ENCODE results near the gene SSC5D.

DNA sequence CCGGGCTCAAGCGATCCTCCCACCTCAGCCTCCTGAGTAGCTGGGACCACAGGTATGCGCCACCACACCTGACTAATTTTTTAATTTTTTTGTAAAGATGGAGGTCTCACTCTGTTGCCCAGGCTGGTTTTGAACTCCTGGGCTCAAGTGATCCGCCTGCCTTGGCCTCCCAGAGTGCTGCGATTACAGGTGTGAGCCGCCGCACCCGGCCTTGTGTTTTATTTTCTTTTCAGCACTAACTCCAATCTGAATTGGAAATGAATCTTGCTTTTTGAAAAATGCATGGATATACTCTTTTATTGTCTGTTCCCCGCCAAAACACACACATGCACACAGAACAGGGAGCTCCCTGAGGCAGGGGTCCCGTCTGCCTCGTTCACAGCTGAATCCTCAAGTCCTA, 25.5 kb upstream of the SSC5D start:
- TF ChIP-seq, protein P1, sequence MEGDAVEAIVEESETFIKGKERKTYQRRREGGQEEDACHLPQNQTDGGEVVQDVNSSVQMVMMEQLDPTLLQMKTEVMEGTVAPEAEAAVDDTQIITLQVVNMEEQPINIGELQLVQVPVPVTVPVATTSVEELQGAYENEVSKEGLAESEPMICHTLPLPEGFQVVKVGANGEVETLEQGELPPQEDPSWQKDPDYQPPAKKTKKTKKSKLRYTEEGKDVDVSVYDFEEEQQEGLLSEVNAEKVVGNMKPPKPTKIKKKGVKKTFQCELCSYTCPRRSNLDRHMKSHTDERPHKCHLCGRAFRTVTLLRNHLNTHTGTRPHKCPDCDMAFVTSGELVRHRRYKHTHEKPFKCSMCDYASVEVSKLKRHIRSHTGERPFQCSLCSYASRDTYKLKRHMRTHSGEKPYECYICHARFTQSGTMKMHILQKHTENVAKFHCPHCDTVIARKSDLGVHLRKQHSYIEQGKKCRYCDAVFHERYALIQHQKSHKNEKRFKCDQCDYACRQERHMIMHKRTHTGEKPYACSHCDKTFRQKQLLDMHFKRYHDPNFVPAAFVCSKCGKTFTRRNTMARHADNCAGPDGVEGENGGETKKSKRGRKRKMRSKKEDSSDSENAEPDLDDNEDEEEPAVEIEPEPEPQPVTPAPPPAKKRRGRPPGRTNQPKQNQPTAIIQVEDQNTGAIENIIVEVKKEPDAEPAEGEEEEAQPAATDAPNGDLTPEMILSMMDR (IDR thresholded peaks at IDR 0.05) = no peak
- TF ChIP-seq POLR2A (IDR thresholded peaks at IDR 0.05) = no peak

All from Peyer's patch (tissue), 4 donors.